Activated CD4-positive, alpha-beta T cell treated with anti-CD3 and anti-CD28 coated beads, Interleukin-10, Interleukin-2, amounts not matched to agents 100 ng/mL and 50 ng/mL, durations not matched to agents 16 hours and 8 hours (primary cell): ENCODE measurements around the gene KLHL1.
"Not testable (repeated sequence)": the region's sequence is repeated elsewhere in the genome, so short reads cannot be mapped to it uniquely, and the experiment has no call there.

Experiments
- DNase-seq: peaks from one replicate; pipeline ENCODE4 v3.0.0-alpha.2; 2020

KLHL1 gene

GRCh38 chr13:70108356-70109105, at the start of gene KLHL1:
KLHL1 (minus strand) TSS chr13:70108452; CDS start chr13:70107699, 753 bp downstream.
- no peak for DNase-seq

- not testable (repeated sequence) for DNase-seq
These were observed 34.4 kb upstream of the KLHL1 start for GRCh38 chr13:70142658-70143057.

- DNase-seq: no peak
These were observed 19.8 kb upstream of the KLHL1 start for GRCh38 chr13:70128098-70128497.

- no peak for DNase-seq
These were observed 17.4 kb upstream of the KLHL1 start for GRCh38 chr13:70125693-70126092.

GRCh38 chr13:70117338-70117905, 9.2 kb upstream of the KLHL1 start:
- no peak for DNase-seq

- no peak for DNase-seq
These were observed 562 bp downstream of the KLHL1 start, which contains the start of gene ATXN8OS for GRCh38 chr13:70107498-70108281. ATXN8OS (plus strand) TSS chr13:70107826.

GRCh38 chr13:70107125-70107497, 1.1 kb downstream of the KLHL1 start:
- DNase-seq: no peak

- DNase-seq: no peak
These were observed 3.8 kb downstream of the KLHL1 start for GRCh38 chr13:70104481-70104880.

GRCh38 chr13:70098669-70099068, 9.6 kb downstream of the KLHL1 start:
- DNase-seq: no peak

- no peak for DNase-seq
These were observed 18.1 kb downstream of the KLHL1 start for GRCh38 chr13:70090036-70090723.

- no peak for DNase-seq
These were observed 19.3 kb downstream of the KLHL1 start for GRCh38 chr13:70088926-70089325.

GRCh38 chr13:70087247-70087646, 21.0 kb downstream of the KLHL1 start:
- no peak for DNase-seq

- no peak for DNase-seq
These were observed 28.2 kb downstream of the KLHL1 start for GRCh38 chr13:70080012-70080411.

GRCh38 chr13:70054572-70054971, 53.7 kb downstream of the KLHL1 start:
- DNase-seq: no peak

- DNase-seq: no peak
These were observed 56.7 kb downstream of the KLHL1 start for GRCh38 chr13:70051531-70051930.

GRCh38 chr13:70043685-70044084, 64.6 kb downstream of the KLHL1 start:
- DNase-seq: no peak

GRCh38 chr13:70042193-70042592, 66.1 kb downstream of the KLHL1 start:
- no peak for DNase-seq

GRCh38 chr13:70034286-70034685, 74.0 kb downstream of the KLHL1 start:
- DNase-seq: no peak

GRCh38 chr13:70027551-70027950, 80.7 kb downstream of the KLHL1 start:
- DNase-seq: no peak

GRCh38 chr13:70023516-70023915, 84.7 kb downstream of the KLHL1 start:
- no peak for DNase-seq

GRCh38 chr13:70022646-70023045, 85.6 kb downstream of the KLHL1 start:
- DNase-seq: no peak

- no peak for DNase-seq
These were observed 92.1 kb downstream of the KLHL1 start for GRCh38 chr13:70016116-70016515.

GRCh38 chr13:70014337-70014736, 93.9 kb downstream of the KLHL1 start:
- no peak for DNase-seq
